ENCODE data around the gene ERLIN1. TPM values are rescaled to one million over a fixed set of nuclear protein-coding genes. Genes with fewer than 3 reads are reported as not detected.

ERLIN1 gene
- total RNA-seq, 2 donors from 2014 or later = 16.8 to 17.5 TPM

DNA sequence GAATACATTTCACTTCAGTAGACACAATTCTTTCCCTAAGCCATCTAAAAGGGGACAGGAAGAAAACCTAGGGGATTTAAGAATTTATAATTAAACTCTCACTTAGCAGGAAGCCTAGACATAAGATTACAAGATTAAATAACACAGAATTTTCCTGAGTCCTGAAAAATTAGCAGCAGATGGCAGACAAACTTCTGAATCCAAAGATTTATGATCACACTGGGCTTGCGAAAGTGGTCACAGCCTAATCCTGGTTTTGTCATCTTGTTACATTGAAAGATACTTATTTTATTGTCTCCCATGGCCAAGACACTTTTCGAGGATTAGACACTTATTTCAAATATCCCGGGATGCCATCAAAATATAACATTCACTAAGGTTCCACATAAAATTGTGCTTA, 2.9 kb downstream of the ERLIN1 start:
- Mint-ChIP-seq H3K27ac (no peak overlapping the region), H3K9me3 (no peaks in the 10 kb centered on the region), H3K36me3 (peaks cover 38 to 42% of the 10 kb centered on the region in 2 donors)
- DNase-seq (ENCODE audit: low spot score in 2 of 2) (no peak), ATAC-seq (no peak)

DNA sequence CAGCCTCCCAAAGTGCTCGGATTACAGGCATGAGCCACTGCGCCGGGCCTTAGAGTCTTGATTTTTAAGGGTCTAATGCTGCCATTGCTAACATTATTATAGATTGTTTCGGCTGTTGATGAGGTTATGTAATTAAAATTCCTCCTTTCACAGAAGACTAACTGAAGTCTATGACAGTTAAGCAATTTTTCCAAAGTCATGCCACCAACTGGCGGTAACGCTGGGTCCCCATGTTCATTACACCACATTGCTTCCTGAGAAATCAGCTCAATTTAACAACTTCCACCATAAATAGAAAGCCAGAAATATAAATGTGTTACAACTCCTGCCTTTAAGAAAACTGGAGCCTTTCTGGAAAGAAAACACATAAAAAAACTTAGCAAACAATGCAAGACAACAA, 3.5 kb downstream of the ERLIN1 start:
- no peak for DNase-seq (ENCODE audit: low spot score in 2 of 2)
- Mint-ChIP-seq H3K9me3 (no peaks in the 10 kb centered on the region), H3K36me3 (peaks cover 40 to 41% of the 10 kb centered on the region in 2 donors), H3K27ac (no peak overlapping the region)
- ATAC-seq = no peak

DNA sequence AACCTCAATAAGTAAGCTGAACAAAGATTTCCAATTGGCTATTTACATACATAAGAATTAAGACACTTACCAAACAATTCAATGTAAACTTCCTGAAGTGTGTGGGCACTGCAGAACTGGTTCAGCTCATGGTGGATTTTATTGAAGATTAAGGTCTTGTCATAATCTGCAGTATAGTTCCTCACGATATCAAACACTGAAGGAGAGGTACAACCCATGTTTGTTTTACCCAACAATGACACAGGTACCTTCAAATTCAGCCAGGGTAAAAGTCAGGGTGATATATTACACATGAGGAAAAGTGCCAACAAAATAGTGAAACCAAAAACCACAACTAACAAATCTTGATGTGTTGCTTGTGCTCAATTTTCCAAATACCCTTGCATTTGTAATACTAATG, 10.0 kb downstream of the ERLIN1 start:
- H3K27ac Mint-ChIP-seq = no peak overlapping the region
- no peak for ATAC-seq
- peaks cover 23 to 33% of the 10 kb centered on the region in 2 donors for H3K36me3 Mint-ChIP-seq
- DNase-seq (ENCODE audit: low spot score in 2 of 2) = no peak
- peaks cover 0 to 5% of the 10 kb centered on the region in 2 donors for H3K9me3 Mint-ChIP-seq

DNA sequence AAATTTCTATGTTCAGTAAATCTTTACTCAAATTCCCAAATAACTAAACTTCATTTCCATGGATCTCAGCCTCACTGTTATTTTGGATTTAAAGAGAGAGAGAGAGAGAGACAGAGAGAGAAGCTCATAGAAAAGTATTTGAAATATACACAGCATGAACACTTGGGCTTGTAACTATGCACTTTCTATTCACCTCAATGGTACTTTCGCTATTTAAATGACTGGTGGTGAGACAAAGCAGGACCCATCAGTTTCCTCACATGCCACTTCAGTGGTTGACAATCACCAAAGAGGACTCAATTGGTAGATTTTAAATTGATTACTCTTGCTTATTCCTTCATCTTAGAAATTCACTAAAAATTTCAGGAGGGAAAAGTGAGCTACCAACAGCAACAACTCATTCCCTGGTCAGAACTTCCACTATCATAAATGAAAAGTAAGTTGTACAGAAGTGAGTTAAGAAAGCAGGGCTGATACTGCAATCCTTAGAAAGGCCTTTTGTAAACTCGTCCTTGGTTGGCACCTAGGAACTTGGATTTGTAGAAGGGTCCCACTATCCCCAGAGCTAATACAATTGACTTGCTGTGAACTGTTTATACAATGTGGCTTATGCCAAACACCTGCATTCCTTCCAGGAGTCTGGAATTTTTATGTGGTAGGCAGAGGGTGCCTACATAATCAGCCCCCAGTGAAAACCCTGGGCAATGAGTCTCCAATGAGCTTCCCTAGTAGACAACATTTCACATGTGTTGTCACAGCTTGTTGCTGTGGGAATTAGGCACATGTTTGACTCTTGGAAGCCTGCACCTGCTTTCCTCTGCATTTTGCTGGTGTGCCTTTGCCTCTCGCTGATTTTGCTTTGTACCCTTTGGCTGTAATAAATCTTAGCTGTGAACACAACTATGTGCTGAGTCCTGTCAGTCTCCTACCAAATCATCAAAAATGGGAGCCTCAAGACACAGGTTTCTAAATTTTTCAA, 10.8 kb downstream of the ERLIN1 start:
- DNase-seq (ENCODE audit: low spot score in 2 of 2) (no peak), ATAC-seq (peak; percentile 95 to 99)

DNA sequence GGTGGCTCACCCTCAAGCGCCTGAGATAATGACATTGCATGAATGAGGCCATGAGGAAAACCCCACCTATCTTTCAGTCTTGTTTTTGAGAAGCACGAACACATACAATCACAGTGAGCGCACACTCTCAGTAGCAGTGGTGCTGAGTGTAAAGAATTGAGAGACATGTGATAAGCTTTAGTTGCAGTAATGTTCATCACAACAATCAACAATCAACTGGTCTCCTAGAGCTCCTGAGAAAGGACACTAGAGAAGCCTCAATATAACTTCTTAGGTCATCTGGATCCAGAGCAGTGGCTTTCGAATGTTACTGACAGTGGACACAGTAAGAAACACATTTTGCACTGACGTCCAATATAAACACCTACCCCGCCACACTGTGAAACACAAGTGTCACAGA, 12.8 kb downstream of the ERLIN1 start:
- ATAC-seq = no peak
- DNase-seq (ENCODE audit: low spot score in 2 of 2) = no peak
- Mint-ChIP-seq H3K36me3 (peaks cover 27 to 44% of the 10 kb centered on the region in 2 donors), H3K9me3 (peaks cover 0 to 5% of the 10 kb centered on the region in 2 donors), H3K27ac (no peak overlapping the region)

More for the DNA sequence above, 10.8 kb downstream of the ERLIN1 start:
- Mint-ChIP-seq H3K9me3 (peaks cover 0 to 5% of the 10 kb centered on the region in 2 donors), H3K27ac (peak overlapping the region; percentile 68 to 89), H3K36me3 (peaks cover 27 to 39% of the 10 kb centered on the region in 2 donors)

DNA sequence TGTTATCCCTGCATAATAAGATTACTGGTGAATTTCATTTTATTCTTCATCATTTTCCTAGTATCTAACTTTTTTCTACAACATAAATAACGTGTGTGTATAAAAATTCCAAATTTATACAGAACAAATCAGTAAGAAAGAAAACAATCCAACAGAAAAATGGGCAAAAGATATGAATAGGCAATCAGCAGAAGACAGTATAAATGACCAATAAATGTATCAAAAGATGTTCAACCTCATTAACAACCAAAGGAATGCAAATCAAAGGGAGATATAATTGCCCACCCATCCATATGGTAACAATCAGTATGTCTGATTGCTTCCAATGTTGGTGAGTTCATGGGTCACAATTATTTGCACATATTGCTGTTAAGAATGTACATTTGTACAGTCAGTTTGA, 13.5 kb downstream of the ERLIN1 start:
- Mint-ChIP-seq H3K27ac (no peak overlapping the region), H3K36me3 (peaks cover 25 to 47% of the 10 kb centered on the region in 2 donors), H3K9me3 (peaks cover 0 to 5% of the 10 kb centered on the region in 2 donors)
- DNase-seq (ENCODE audit: low spot score in 2 of 2) = no peak
- no peak for ATAC-seq

DNA sequence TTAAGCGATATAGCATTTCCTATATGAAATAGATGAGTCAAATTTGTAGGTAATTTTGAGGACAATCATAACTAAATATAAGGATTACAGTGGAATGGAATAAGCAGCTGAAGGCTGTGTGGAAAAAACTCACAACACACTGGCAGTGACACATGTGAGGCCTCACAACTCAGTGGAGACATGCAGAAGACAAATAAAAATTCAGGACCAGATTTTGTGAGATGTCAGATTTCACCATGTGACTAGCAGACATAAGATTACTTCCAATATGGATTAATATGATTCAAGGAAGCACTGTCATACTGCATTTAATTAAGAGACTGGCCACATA, 17.6 kb downstream of the ERLIN1 start:
- Mint-ChIP-seq H3K27ac (peak overlapping the region in 1 of 2 donors; percentile 75), H3K36me3 (peaks cover 15 to 33% of the 10 kb centered on the region in 2 donors), H3K9me3 (peaks cover 0 to under 1% of the 10 kb centered on the region in 2 donors)
- DNase-seq (ENCODE audit: low spot score in 2 of 2) = no peak
- peak; percentile 56 to 74 for ATAC-seq

DNA sequence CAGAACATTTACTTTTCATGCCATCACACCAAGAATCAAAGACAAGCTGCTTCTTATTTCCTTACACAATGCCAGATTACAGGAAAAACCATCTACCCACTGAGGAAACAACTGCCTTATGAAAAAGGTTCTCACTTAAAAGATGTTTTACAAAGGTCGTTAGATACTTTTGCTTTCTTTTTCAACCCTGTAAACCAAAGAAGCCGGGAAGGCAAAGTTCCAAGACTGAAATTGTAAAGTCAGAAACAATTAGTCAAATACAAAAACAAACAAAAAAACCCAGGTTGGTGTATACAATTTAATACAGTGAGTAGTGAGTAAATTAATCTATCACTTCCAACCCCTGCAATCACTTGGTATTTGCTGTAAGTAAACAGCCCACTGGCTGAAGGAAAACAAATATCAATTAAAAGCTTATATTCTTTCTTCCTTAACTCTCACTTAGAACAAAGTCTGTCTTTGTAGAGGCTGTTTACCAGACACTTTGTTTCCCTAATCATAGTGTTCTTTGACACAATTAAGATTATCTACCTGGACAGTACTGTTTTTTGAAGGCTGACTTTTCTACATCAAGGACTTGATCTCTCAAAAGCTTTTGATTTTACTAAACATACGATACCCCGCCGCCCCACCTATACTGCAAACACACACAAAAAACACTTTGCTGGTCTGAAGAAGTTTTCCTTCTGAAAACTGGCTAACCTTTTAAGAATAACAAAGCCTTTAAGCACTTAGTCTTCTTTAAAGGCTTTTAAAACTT, 18.1 kb downstream of the ERLIN1 start:
- ATAC-seq (peak in 1 of 2 donors; percentile 57), DNase-seq (ENCODE audit: low spot score in 2 of 2) (no peak)
- Mint-ChIP-seq H3K27ac (peak overlapping the region; percentile 62 to 75), H3K36me3 (peaks cover 9 to 32% of the 10 kb centered on the region in 2 donors), H3K9me3 (no peaks in the 10 kb centered on the region)

DNA sequence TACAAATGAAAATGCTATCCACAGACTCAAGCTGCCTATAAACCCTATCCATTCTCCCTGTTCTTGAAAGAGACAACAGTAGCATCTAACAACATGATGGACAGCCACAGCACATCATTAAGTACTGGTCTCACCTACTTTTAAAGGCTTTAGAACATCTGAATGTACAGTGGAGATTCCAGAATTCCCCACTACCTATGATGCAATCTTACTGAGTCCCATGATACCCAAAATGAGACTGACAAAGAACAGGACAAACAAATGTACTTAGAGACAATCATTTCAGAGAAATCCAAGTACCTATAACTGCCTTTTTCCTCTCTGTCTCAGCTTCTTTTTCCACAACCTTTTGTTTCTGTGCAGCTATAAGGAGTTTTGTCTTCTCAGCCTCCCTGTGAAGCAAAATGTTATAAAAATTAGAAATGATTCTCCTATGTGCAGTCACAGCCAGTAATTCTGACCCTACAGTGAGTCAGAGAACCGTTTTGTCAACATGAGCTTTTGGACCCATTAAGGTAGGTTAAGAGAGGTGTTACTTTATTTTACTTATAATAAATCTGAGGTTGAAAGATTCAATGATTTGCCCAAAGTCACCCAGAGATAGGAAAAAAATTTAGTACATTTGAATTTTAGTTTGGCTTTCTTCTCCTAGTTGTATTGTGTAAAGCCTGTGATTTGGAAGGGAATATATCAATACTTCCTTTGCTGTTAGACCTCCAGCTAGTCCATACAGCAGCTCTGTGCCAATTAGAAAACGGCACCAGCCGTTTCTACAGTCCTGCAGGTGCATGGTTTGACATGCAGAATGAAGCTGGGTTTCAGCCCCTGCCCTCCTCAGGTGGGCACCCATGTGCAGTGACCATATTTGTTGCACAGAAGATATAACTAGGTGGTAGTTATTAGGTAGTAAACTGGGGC, 21.9 kb downstream of the ERLIN1 start:
- ATAC-seq = peak in 1 of 2 donors; percentile 39
- H3K27ac Mint-ChIP-seq = no peak overlapping the region

DNA sequence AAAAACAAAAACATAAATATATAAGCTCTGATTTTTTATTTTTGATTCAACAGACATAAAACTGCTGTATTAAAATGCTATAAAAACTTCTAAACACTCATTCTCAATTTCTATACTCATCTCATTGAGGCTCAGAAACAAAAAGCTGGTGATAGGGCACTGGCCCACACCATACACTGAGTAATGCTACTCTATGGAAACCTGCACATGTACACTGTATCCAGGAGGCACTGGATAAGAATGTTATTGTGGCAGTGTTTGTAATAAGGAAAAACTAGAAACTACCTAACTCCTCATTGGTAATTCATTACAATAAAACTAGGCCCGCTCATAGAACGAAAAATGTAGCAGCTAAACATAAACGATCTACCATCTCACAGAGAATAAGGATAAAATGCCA, 23.1 kb downstream of the ERLIN1 start:
- ATAC-seq = no peak

More for the DNA sequence above, 21.9 kb downstream of the ERLIN1 start:
- no peak for DNase-seq (ENCODE audit: low spot score in 2 of 2)
- H3K36me3 Mint-ChIP-seq = peaks cover 0 to 25% of the 10 kb centered on the region in 2 donors
- no peaks in the 10 kb centered on the region for H3K9me3 Mint-ChIP-seq

DNA sequence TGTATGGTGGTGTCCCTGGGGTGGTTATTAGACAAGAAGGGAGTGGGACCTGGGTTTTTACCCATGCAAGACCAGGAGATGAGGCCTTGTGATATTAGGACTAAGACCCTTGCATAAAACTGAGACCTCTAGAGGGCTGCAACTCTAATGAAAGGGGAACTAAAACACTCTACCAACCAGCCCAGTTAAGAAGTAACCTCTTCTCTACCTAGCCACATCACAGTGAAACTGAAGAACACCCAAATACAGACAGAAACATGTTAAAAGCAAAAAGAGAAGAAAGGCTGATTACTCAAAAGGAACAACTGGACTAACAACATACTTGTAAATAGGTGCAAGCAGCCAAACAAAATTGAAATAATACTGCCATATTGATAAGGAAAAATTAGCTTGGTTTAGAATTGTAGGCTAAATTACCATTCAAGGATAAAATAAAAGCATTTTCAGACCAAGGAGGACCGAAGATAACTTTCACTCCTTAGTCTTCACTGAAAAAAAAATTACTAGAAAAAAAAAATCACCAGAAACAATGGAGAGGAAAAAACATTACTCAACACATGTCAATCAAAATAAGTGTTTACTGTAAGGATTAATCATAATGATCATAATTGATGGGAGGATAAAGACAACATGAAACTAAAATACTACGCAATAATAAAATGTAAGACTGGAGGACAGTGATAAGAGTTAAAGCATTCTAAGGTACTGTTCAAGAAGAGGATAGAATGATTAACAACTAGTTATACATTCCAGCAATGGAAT, 27.6 kb downstream of the ERLIN1 start:
- no peak for DNase-seq (ENCODE audit: low spot score in 2 of 2)
- Mint-ChIP-seq H3K9me3 (no peaks in the 10 kb centered on the region), H3K36me3 (peaks cover 34 to 62% of the 10 kb centered on the region in 2 donors), H3K27ac (no peak overlapping the region)
- ATAC-seq = no peak

More for the DNA sequence above, 23.1 kb downstream of the ERLIN1 start:
- H3K27ac Mint-ChIP-seq = no peak overlapping the region
- H3K9me3 Mint-ChIP-seq = no peaks in the 10 kb centered on the region
- peaks cover 11 to 30% of the 10 kb centered on the region in 2 donors for H3K36me3 Mint-ChIP-seq
- no peak for DNase-seq (ENCODE audit: low spot score in 2 of 2)

DNA sequence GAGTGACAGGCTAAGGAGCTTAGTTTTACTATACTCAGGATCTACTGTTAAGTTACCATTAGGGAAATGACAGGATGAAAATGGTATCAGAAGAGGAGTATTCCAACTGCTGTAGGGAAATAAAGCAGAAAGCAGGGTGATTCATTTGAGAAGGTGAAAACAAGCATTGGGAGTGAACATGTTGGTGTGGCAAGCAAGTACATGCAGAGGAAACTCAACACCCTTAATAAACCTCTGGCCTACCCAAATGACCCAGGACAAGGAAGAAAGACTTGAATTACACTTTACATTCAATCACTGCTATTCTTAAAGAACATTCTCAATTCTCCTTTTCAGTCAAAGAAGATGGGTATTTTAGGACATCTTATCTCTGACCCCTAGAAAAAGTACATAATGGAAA, 28.7 kb downstream of the ERLIN1 start:
- DNase-seq (ENCODE audit: low spot score in 2 of 2) (no peak), ATAC-seq (no peak)
- no peaks in the 10 kb centered on the region for H3K9me3 Mint-ChIP-seq
- peak overlapping the region in 1 of 2 donors; percentile 16 for H3K27ac Mint-ChIP-seq
- H3K36me3 Mint-ChIP-seq = peaks cover 39 to 61% of the 10 kb centered on the region in 2 donors

DNA sequence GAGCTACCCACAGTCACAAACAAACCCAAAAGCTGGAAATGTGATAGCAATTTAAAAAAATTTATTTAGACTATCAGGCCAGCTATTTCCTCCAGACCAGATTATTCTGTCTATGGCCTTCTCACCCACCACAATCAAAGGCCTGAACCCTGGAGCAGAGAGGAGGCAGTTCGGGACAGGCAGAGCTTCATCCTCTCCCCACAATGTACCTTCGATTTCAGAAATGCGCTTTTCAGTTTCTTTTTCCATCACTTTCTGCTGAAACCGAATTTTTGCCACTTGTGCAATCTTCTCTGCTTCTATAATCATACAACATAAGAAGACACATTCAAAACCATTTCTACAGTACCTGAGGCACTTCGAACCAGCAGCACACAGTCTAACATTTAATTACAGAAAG, 29.9 kb downstream of the ERLIN1 start:
- H3K9me3 Mint-ChIP-seq = no peaks in the 10 kb centered on the region
- H3K27ac Mint-ChIP-seq = peak overlapping the region in 1 of 2 donors; percentile 88
- DNase-seq (ENCODE audit: low spot score in 2 of 2) (no peak), ATAC-seq (no peak)
- H3K36me3 Mint-ChIP-seq = peaks cover 48 to 71% of the 10 kb centered on the region in 2 donors

DNA sequence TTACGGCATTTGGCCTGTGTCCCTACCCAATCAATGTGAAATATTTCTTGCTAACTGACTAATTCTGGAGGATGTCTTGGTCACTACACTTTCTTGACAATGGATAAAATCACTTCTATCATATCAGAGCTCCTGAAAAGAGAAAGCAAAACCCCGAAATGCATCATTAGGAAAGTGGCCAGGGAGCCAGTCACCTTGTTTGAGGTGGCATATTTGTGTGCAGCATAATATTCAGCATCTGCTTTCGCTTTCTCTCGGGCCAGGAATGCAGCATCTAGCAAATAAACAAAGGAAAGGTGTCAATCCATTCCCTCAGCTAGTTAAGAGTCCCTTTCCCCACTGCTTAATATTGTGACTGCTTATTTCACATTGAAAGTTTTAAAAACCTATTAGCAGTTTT, 31.2 kb downstream of the ERLIN1 start:
- H3K36me3 Mint-ChIP-seq = peaks cover 48 to 74% of the 10 kb centered on the region in 2 donors
- DNase-seq (ENCODE audit: low spot score in 2 of 2) (no peak), ATAC-seq (no peak)
- no peaks in the 10 kb centered on the region for H3K9me3 Mint-ChIP-seq
- H3K27ac Mint-ChIP-seq = no peak overlapping the region

DNA sequence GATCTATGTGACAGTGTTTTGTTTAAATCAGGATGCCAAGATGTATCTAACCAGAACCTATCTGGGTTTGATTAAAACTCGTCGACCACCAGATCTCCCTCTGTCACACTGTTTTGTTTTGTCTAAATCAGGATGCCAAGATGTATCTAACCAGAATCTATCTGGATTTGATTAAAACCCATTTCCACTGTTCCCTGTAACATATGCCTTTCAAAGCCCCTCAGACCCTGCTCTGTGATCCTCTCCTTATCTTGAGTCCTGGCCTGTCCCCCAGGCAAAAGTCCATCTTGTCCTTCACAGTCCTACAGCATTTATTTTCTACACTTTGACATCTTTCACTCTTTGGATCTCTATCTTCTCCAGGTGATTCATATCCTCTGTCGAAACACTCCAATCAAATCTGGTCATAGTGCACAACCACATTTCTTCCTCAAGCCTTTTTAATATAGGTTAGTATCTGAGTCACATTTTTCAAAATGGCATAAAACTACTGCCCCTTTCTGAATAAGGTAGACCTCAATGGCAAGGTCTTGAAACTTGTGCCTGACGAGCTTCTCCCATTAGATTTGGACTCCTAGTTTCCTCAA, 32.5 kb downstream of the ERLIN1 start:
- DNase-seq (ENCODE audit: low spot score in 2 of 2) = no peak
- peak; percentile 16 to 28 for ATAC-seq

More for the DNA sequence above, 32.5 kb downstream of the ERLIN1 start:
- Mint-ChIP-seq H3K9me3 (no peaks in the 10 kb centered on the region), H3K27ac (peak overlapping the region; percentile 38 to 73), H3K36me3 (peaks cover 42 to 68% of the 10 kb centered on the region in 2 donors)
